ENCODE data around the gene SCAPER. TPM values are rescaled to one million over a fixed set of nuclear protein-coding genes. Genes with fewer than 3 reads are reported as not detected.

SCAPER gene
- total and polyA plus RNA-seq, 10 of the 15 experiments (the other 5 are each of a cell fraction or from before 2014, with no cell fraction given): 1.0 to 7.7 (median 3.9) TPM

GRCh38 chr15:76460871-76461270 lies 444.3 kb downstream of the SCAPER start:
- H3K9me3 ChIP-seq (replicated peaks; ENCODE audit: control insufficient read depth, insufficient read depth, low read length): no peaks in the 10 kb centered on the region; the same call in 1 of the 3 replicates
- H3K36me3 ChIP-seq (ENCODE audit: control insufficient read depth in 2 of 2, insufficient read depth in 2 of 2, low read length in 1 of 2): no peaks in the 10 kb centered on the region
- H3K9ac ChIP-seq (ENCODE audit: control insufficient read depth, insufficient read depth, low read length): no peak overlapping the region
- no peaks in the 10 kb centered on the region for H3K27me3 ChIP-seq (replicated peaks in 1 of 2; ENCODE audit: control insufficient read depth in 2 of 2, insufficient read depth in 2 of 2, low read length in 1 of 2)
- DNase-seq (ENCODE audit: low read depth, low spot score): no peak
- H3K27ac ChIP-seq (ENCODE audit: control insufficient read depth, insufficient read depth): no peak overlapping the region
- ChIA-PET SMC1A (ENCODE audit: uncharacterized antibody, unreplicated experiment) (interaction anchor here (0.7 kb wide), 1 partner anchor 115 kb away, joined by 3 read pairs; no protein-coding TSS in a partner anchor), POLR2A (no interaction called here), RAD21 (ENCODE audit: unreplicated experiment) (no interaction called here), CTCF (no interaction called here)
- FAIRE-seq: no peak
- no peak overlapping the region for H3K4me3 ChIP-seq
- whole genome bisulfite sequencing (ENCODE audit: insufficient coverage, insufficient replicate concordance, low lambda C conversion rate, missing lambda C conversion rate): 50% methylated on average over 1 of the region's 1 CpG
- no peak for TF ChIP-seq PAX5 (IDR thresholded peaks at IDR 0.05; ENCODE audit: borderline replicate concordance, low read depth, low read length)
- TF ChIP-seq CBX5 (IDR thresholded peaks at IDR 0.05; ENCODE audit: low read depth): no peak
- TF ChIP-seq ATF3 (IDR thresholded peaks at IDR 0.05; ENCODE audit: borderline replicate concordance, extremely low read depth, low read depth, low read length): no peak
- no peak for TF ChIP-seq SMAD5 (IDR thresholded peaks at IDR 0.05; ENCODE audit: low read depth)
- no peak for TF ChIP-seq CEBPZ (IDR thresholded peaks at IDR 0.05; ENCODE audit: low read depth, low read length)
- H3K79me2 ChIP-seq (ENCODE audit: control insufficient read depth, insufficient read depth, low read length): no peaks in the 10 kb centered on the region
- no peak overlapping the region for H2AFZ ChIP-seq (ENCODE audit: control insufficient read depth, low read depth, low read length)
- intact Hi-C loops (cut with micrococcal nuclease; ENCODE audit: unreplicated experiment) (no loop called here), in situ Hi-C loops (cut with MboI) (no loop called here)
- no peaks in the 10 kb centered on the region for H3K4me1 ChIP-seq (ENCODE audit: control insufficient read depth, insufficient read depth, low read length)
- BruUV-seq (replicated peaks): no TSS peak
- no peak for ATAC-seq
- H3K4me2 ChIP-seq (ENCODE audit: control insufficient read depth, insufficient read depth): no peak overlapping the region
- no peaks in the 10 kb centered on the region for H4K20me1 ChIP-seq (ENCODE audit: control insufficient read depth, insufficient read depth)

Measured in GM12878 (cell line).